ENCODE data around the gene KCNQ4.

KCNQ4 gene

DNA sequence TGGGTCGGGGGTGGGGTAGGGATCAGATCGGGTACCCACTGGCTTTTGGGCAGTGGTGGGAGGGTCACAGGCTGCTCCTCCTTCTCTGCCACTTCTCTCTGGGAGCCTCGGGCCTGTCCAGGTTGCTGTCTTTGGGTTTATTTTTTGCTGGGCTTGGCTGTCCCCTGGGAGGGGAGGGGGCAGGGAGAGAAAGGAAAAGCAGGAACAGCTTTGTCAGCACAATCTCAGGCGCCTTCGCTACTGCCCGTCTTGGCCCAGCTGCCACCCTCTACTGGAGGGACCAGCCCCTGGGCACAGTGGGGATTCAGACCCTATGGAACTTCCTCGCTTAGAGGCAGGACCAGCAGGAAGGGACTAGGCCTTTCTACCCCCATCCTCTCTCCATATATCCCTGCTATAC, 8.4 kb downstream of the KCNQ4 start:
- no peaks in the 10 kb centered on the region for H3K36me3 ChIP-seq (ENCODE audit: low read depth)
- no peak for ATAC-seq (ENCODE audit: low read depth)
- no peak overlapping the region for H3K4me3 ChIP-seq (ENCODE audit: severe bottlenecking)
- TF ChIP-seq, protein P1, sequence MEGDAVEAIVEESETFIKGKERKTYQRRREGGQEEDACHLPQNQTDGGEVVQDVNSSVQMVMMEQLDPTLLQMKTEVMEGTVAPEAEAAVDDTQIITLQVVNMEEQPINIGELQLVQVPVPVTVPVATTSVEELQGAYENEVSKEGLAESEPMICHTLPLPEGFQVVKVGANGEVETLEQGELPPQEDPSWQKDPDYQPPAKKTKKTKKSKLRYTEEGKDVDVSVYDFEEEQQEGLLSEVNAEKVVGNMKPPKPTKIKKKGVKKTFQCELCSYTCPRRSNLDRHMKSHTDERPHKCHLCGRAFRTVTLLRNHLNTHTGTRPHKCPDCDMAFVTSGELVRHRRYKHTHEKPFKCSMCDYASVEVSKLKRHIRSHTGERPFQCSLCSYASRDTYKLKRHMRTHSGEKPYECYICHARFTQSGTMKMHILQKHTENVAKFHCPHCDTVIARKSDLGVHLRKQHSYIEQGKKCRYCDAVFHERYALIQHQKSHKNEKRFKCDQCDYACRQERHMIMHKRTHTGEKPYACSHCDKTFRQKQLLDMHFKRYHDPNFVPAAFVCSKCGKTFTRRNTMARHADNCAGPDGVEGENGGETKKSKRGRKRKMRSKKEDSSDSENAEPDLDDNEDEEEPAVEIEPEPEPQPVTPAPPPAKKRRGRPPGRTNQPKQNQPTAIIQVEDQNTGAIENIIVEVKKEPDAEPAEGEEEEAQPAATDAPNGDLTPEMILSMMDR (IDR thresholded peaks at IDR 0.05; ENCODE audit: poor library complexity, severe bottlenecking): no peak
- DNase-seq (ENCODE audit: low spot score): no peak
- H3K27ac ChIP-seq (ENCODE audit: poor library complexity, severe bottlenecking): no peak overlapping the region
- H3K27me3 ChIP-seq (ENCODE audit: insufficient read depth, poor library complexity, severe bottlenecking): no peaks in the 10 kb centered on the region
- H3K4me1 ChIP-seq (ENCODE audit: insufficient read depth, poor library complexity, severe bottlenecking): no peaks in the 10 kb centered on the region
- no peaks in the 10 kb centered on the region for H3K9me3 ChIP-seq (ENCODE audit: severe bottlenecking)

DNA sequence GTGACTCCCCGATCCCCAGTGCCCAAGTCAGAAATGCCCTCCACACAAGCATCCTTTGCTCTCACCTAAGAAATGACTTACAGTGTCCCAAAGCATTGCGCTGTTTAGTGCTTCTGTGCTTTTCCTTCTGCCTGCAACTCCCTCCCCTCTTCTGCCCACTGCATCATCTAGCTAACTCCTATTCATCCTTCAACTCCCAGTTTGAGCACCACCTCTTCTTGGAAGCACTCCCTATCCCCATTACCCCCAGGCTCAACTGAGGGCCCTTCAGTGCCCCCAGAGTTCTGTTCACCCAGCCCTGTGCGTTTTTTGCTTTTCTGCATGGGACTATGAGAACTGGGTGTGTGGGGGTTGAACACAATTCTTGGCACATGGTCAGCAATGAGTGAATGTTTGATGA, 10.0 kb downstream of the KCNQ4 start:
- Histone ChIP-seq H3K4me3 (ENCODE audit: severe bottlenecking) (no peak overlapping the region), H3K27ac (ENCODE audit: poor library complexity, severe bottlenecking) (no peak overlapping the region), H3K36me3 (ENCODE audit: low read depth) (no peaks in the 10 kb centered on the region), H3K4me1 (ENCODE audit: insufficient read depth, poor library complexity, severe bottlenecking) (no peaks in the 10 kb centered on the region), H3K9me3 (ENCODE audit: severe bottlenecking) (no peaks in the 10 kb centered on the region), H3K27me3 (ENCODE audit: insufficient read depth, poor library complexity, severe bottlenecking) (no peaks in the 10 kb centered on the region)
- no peak for ATAC-seq (ENCODE audit: low read depth)
- TF ChIP-seq, protein P1 (IDR thresholded peaks at IDR 0.05; ENCODE audit: poor library complexity, severe bottlenecking): no peak
- DNase-seq (ENCODE audit: low spot score): no peak

DNA sequence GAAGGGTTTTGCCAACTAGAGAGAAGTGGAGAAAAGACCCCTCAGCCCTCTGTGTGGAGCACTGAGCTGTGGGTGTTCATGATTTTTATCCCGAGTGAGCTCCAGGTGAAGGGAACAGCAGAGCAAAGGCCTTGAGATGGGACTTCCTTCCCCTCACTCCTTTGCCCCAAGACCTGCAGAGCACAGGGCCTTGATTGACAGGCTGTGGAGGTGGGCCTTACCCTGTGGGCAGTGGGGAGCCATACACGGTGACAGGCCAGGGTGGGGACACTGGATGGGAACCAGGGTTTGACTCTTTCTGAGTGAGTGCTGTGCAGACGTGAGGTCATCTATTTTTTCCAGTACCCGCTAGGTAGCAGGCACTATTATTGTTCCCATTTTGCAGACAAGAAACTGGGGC, 10.5 kb downstream of the KCNQ4 start:
- Histone ChIP-seq H3K36me3 (ENCODE audit: low read depth) (no peaks in the 10 kb centered on the region), H3K4me1 (ENCODE audit: insufficient read depth, poor library complexity, severe bottlenecking) (no peaks in the 10 kb centered on the region), H3K27ac (ENCODE audit: poor library complexity, severe bottlenecking) (no peak overlapping the region), H3K9me3 (ENCODE audit: severe bottlenecking) (no peaks in the 10 kb centered on the region), H3K27me3 (ENCODE audit: insufficient read depth, poor library complexity, severe bottlenecking) (no peaks in the 10 kb centered on the region), H3K4me3 (ENCODE audit: severe bottlenecking) (no peak overlapping the region)
- TF ChIP-seq, protein P1 (IDR thresholded peaks at IDR 0.05; ENCODE audit: poor library complexity, severe bottlenecking): no peak
- ATAC-seq (ENCODE audit: low read depth): no peak
- DNase-seq (ENCODE audit: low spot score): no peak

DNA sequence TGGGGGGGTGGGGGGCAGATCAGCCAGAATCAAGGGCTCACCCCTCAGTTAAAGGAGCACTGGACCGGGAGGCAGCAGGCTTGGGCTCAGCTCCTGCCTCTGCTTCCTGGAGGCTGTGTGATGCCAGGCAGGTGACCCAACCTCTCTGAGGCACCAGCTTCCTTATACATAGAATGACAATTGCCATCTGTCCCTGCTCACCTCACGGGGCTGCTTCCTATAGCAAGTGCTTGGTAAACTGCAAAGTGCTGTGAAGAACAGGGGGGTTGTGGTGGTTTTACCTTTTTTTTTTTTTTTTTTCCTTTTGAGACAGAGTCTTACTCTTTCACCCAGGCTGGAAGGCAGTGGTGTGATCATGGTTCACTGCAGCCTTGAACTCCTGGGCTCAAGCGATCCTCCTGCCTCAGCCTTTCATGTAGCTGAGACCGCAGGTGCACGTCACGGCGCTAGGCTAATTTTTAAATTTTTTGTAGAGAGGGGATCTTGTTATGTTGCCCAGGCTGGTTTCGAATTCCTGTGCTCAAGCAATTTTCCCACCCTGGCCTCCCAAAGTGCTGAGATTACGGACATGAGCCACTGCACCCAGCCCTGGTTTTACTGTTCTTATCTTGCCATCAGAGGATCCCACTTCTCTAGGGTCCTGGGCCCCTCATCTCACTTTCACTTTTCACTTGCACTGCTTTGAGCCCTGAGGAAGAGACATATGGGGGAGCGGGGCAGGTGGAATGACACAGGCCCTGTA, 11.6 kb downstream of the KCNQ4 start:
- Histone ChIP-seq H3K36me3 (ENCODE audit: low read depth) (no peaks in the 10 kb centered on the region), H3K4me3 (ENCODE audit: severe bottlenecking) (no peak overlapping the region), H3K4me1 (ENCODE audit: insufficient read depth, poor library complexity, severe bottlenecking) (no peaks in the 10 kb centered on the region), H3K27ac (ENCODE audit: poor library complexity, severe bottlenecking) (no peak overlapping the region), H3K9me3 (ENCODE audit: severe bottlenecking) (no peaks in the 10 kb centered on the region), H3K27me3 (ENCODE audit: insufficient read depth, poor library complexity, severe bottlenecking) (no peaks in the 10 kb centered on the region)
- DNase-seq (ENCODE audit: low spot score) (no peak), ATAC-seq (ENCODE audit: low read depth) (no peak)
- TF ChIP-seq, protein P1 (IDR thresholded peaks at IDR 0.05; ENCODE audit: poor library complexity, severe bottlenecking): no peak

DNA sequence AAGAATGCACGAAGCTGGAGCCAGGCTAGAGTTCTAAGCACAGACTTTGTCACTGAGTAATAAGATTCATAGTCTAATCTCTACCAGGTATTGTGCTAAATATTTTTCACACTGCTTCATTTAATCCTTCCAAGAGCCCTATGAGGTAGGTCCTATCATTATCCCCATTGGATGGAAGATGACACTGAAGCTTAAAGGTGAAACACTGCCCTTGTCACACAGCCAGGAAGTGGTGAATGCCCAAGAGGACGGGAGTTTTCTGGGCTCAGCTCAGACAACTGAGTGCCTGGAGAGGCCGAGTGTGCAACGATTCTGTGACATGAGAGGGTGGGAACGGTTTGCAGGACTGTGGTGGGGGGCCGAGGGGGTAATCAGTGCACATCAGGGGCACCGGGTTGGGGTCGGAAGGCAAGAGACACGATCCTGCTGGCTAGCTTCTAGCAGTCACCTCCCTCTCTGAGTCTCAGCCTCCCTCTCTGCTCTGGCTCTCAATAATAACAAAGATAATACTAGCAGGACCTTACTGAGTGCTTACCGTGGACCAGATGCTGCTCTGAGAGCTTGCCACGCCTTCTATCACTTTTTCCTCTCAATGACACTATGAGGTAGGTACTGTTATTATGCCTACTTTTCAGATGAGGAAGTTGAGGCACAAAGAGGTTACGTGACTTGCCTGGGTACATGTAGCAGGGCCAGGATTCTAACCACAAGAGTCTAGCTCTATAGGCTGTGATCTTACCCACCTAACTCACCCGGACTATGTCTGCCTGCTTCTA, 12.4 kb downstream of the KCNQ4 start:
- no peak overlapping the region for H3K4me3 ChIP-seq (ENCODE audit: severe bottlenecking)
- no peaks in the 10 kb centered on the region for H3K4me1 ChIP-seq (ENCODE audit: insufficient read depth, poor library complexity, severe bottlenecking)
- TF ChIP-seq, protein P1 (IDR thresholded peaks at IDR 0.05; ENCODE audit: poor library complexity, severe bottlenecking): no peak
- DNase-seq (ENCODE audit: low spot score): no peak
- no peak for ATAC-seq (ENCODE audit: low read depth)
- H3K9me3 ChIP-seq (ENCODE audit: severe bottlenecking): no peaks in the 10 kb centered on the region
- no peaks in the 10 kb centered on the region for H3K27me3 ChIP-seq (ENCODE audit: insufficient read depth, poor library complexity, severe bottlenecking)
- no peak overlapping the region for H3K27ac ChIP-seq (ENCODE audit: poor library complexity, severe bottlenecking)
- no peaks in the 10 kb centered on the region for H3K36me3 ChIP-seq (ENCODE audit: low read depth)
